HG02571 (cell line): ENCODE measurements around the gene ARRB1.

Experiments
- ATAC-seq: cut with Tn5 transposase; IDR thresholded peaks from one replicate; pipeline ENCODE4 v1.9.1; 2021; ENCODE audit warnings: mild to moderate bottlenecking, moderate library complexity; ENCODE audit not compliant: unreplicated experiment

Gene ARRB1

GRCh38 chr11:75262961-75263852 is 88.3 kb downstream of the ARRB1 start:
- ATAC-seq: no peak

- no peak for ATAC-seq
Measured at GRCh38 chr11:75262436-75262835, 89.0 kb downstream of the ARRB1 start.

GRCh38 chr11:75261902-75262361 is 89.5 kb downstream of the ARRB1 start:
- no peak for ATAC-seq

- no peak for ATAC-seq
Measured at GRCh38 chr11:75260396-75261170, 90.9 kb downstream of the ARRB1 start.

- no peak for ATAC-seq
Measured at GRCh38 chr11:75254326-75254725, 97.1 kb downstream of the ARRB1 start.

GRCh38 chr11:75249704-75250103 is 101.8 kb downstream of the ARRB1 start:
- no peak for ATAC-seq

- no peak for ATAC-seq
Measured at GRCh38 chr11:75248924-75249256, 102.6 kb downstream of the ARRB1 start.

- ATAC-seq: no peak
Measured at GRCh38 chr11:75246671-75247350, 104.7 kb downstream of the ARRB1 start.

GRCh38 chr11:75246006-75246670 is 105.3 kb downstream of the ARRB1 start:
- no peak for ATAC-seq

GRCh38 chr11:75245356-75246005 is 106.0 kb downstream of the ARRB1 start:
- no peak for ATAC-seq

- ATAC-seq: no peak
Measured at GRCh38 chr11:75244052-75244814, 107.2 kb downstream of the ARRB1 start.

GRCh38 chr11:75242722-75243600 is 108.5 kb downstream of the ARRB1 start:
- ATAC-seq: no peak

- ATAC-seq: no peak
Measured at GRCh38 chr11:75241906-75242644, 109.4 kb downstream of the ARRB1 start.

GRCh38 chr11:75241036-75241905 is 110.2 kb downstream of the ARRB1 start:
- peak; percentile 67 for ATAC-seq

- ATAC-seq: no peak
Measured at GRCh38 chr11:75240311-75241035, 111.0 kb downstream of the ARRB1 start, which contains the start of gene TPBGL. Gene TPBGL, plus strand, starts transcription at chr11:75240774. Its CDS starts 276 bp downstream, at chr11:75241050.
